AG04449 (cell line): ENCODE measurements around the gene BDNF.
"Not testable (repeated sequence)": the region's sequence is repeated elsewhere in the genome, so short reads cannot be mapped to it uniquely, and the experiment has no call there.

Experiments used
- CTCF ChIA-PET: fragments of 350-600 bp; formaldehyde crosslinking; extraction: SDS; loops from one replicate; lab custom pipeline; 2021; ENCODE audit warnings: antibody characterized with exemption; lab: Yijun Ruan, JAX
- POLR2A ChIA-PET: fragments of 400-600, 350-600 bp; formaldehyde crosslinking; extraction: SDS; loops from one replicate; lab custom pipeline; 2020; ENCODE audit warnings: antibody characterized with exemption, inconsistent platforms; lab: Yijun Ruan, JAX
- DNase-seq: peaks from one replicate; pipeline ENCODE4 v3.0.0-alpha.2; 2010; ENCODE audit warnings: low read depth, low spot score
- H3K4me3 ChIP-seq: 2 replicates; pipeline ENCODE4 v1.5.1; 2011; ENCODE audit warnings: low read depth, mild to moderate bottlenecking, control low read depth, low read length
- CTCF ChIP-seq: IDR thresholded peaks from one replicate; pipeline ENCODE4 v1.5.1; 2011; ENCODE audit warnings: mild to moderate bottlenecking, moderate library complexity, low read length, control low read depth, inconsistent platforms; ENCODE audit not compliant: insufficient read depth; ENCODE audit errors: missing control alignments

Gene BDNF

GRCh38 chr11:27673979-27674663 lies 26.1 kb downstream of the BDNF start:
- TF ChIP-seq CTCF = no peak
- H3K4me3 ChIP-seq = no peak overlapping the region
- no peak for DNase-seq
- POLR2A ChIA-PET = no interaction called here
- CTCF ChIA-PET = no interaction called here

DNA sequence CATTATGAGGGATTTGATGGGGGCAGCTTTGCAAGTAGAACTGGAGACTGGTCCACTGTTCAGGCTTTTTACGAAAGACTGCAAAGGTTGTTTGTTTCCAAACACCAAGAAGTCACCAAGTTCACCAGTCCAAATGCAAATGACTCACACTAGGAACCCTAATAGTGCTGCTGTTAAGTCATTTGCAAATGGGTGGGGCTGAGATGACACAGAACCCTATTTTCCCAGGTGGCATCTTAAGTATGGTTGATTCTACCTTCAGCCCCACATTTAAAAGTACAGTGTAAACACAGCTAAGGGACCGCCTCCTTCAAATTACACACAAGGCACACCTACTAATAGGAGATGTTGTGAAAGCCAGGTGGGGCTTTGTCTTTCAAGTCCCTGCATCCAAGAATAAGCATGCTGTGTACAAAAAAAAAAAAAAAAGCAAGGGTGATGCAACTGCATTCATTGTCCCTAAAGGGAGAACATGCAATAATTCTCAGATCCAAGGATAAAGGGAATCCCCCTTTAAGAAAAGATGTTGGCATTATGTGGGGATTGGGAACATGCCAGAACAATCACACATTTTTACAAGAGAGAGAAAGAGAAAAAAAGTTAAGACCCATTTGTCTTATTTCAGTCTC lies 27.3 kb downstream of the BDNF start:
- TF ChIP-seq CTCF = no peak
- H3K4me3 ChIP-seq = no peak overlapping the region
- ChIA-PET POLR2A (no interaction called here), CTCF (interaction anchor here (1.4 kb wide), 1 partner anchor 22 kb away, joined by 4 read pairs; no protein-coding TSS in a partner anchor)
- no peak for DNase-seq

DNA sequence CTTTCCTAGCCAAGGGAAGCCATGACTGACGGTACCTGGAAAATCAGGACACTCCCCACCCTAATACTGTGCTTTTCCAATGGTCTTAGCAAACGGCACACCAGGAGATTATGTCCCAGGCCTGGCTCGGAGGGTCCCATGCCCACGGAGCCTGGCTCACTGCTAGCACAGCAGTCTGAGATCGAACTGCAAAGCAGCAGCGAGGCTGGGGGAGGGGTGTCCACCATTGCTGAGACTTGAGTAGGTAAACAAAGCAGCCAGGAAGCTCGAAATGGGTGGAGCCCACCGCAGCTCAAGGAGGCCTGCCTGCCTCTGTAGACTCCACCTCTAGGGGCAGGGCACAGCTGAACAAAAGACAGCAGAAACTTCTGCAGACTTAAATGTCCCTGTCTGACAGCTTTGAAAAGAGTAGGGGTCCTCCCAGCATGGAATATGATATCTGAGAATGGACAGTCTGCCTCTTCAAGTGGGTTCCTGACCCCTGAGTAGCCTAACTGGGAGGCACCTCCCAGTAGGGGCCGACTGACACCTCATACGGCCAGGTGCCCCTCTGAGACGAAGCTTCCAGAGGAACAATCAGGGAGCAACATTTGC lies 34.6 kb downstream of the BDNF start:
- H3K4me3 ChIP-seq, DNase-seq, POLR2A ChIA-PET, CTCF ChIA-PET: not testable (repeated sequence)

GRCh38 chr11:27663326-27663725 lies 36.9 kb downstream of the BDNF start:
- no peak for TF ChIP-seq CTCF
- no peak for DNase-seq
- CTCF ChIA-PET = no interaction called here
- no peak overlapping the region for H3K4me3 ChIP-seq
- POLR2A ChIA-PET = no interaction called here

- no peak for TF ChIP-seq CTCF
- ChIA-PET CTCF (no interaction called here), POLR2A (no interaction called here)
- no peak for DNase-seq
- H3K4me3 ChIP-seq = no peak overlapping the region
Measured at GRCh38 chr11:27660171-27660570, 40.1 kb downstream of the BDNF start.

GRCh38 chr11:27658535-27659236 lies 41.6 kb downstream of the BDNF start:
- TF ChIP-seq CTCF = no peak
- POLR2A ChIA-PET = no interaction called here
- no peak for DNase-seq
- no peak overlapping the region for H3K4me3 ChIP-seq
- CTCF ChIA-PET = no interaction called here
